GM21717 (cell line): ENCODE data around the gene SLC29A1.

Source experiments
- ATAC-seq: cut with Tn5 transposase; IDR thresholded peaks from one replicate; pipeline ENCODE4 v1.9.1; 2021; ENCODE audit warnings: mild to moderate bottlenecking, moderate library complexity; ENCODE audit not compliant: unreplicated experiment

SLC29A1 gene

GRCh38 chr6:44234101-44235025 is 11.0 kb downstream of the SLC29A1 start:
- ATAC-seq: no peak

- ATAC-seq: no peak
Measured at GRCh38 chr6:44235269-44235668, 11.9 kb downstream of the SLC29A1 start.

- no peak for ATAC-seq
Measured at GRCh38 chr6:44235891-44236516, 12.6 kb downstream of the SLC29A1 start.

- ATAC-seq: peak; percentile 56
Measured at GRCh38 chr6:44237021-44237812, 13.8 kb downstream of the SLC29A1 start.

- ATAC-seq: peak; percentile 75
Measured at GRCh38 chr6:44237813-44238433, 14.5 kb downstream of the SLC29A1 start.

DNA sequence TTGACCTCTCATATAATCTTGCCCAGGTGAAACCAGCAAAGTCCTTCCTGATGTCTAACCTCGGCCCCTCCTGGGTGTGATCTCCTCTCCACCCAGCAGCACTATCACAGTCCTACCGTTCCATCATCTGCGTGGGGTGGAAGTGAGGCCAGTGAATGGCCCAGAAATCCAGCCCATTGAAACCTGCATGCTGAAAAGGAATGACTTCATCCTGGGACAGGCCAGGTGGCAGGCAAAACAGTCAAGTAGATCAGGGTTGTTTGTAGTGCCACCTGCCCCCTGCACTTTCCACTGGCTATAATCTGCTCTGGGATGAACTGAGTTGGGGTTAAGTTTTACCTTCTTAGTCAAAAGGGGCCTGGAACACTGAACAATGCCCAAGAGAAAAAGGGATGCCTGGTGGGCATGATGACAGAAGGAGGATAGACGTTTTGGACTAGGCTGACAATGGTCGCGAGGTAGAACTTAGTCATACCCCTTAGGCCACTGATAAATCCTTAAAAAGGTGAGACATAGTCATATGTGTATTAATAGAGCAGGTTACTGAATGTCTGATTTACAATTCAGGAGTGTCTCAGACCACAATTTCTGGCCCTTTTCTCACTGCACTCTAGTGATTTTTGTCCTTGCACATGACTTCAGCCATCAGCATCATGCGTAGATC is 15.4 kb downstream of the SLC29A1 start:
- ATAC-seq: no peak

- ATAC-seq: no peak
Measured at GRCh38 chr6:44243345-44243744, 19.9 kb downstream of the SLC29A1 start.

DNA sequence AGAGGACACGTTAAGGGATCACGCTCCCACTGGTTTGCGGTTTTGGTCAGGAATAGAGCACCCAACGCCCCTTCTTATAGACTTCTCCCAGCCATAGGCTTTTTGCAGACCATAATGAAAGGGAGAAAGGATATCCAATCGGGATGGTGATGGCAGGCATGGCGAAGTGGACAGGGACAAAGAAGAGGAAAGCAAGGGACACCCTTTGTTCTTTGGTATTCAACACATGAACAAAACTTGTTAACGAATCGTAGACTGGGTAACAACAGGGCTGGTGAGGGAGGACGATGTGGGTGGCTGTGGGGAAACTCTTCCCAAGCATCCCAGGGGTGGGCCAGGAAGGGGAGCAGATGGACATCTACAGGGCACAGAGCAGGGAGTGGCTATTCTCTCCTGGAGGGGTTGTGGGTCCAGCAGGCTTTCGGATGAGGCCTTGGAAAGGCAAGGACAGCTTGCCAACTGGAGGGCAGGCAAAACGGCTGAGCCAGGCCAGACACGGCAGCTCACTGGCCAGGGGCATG is 22.1 kb downstream of the SLC29A1 start:
- ATAC-seq: no peak

DNA sequence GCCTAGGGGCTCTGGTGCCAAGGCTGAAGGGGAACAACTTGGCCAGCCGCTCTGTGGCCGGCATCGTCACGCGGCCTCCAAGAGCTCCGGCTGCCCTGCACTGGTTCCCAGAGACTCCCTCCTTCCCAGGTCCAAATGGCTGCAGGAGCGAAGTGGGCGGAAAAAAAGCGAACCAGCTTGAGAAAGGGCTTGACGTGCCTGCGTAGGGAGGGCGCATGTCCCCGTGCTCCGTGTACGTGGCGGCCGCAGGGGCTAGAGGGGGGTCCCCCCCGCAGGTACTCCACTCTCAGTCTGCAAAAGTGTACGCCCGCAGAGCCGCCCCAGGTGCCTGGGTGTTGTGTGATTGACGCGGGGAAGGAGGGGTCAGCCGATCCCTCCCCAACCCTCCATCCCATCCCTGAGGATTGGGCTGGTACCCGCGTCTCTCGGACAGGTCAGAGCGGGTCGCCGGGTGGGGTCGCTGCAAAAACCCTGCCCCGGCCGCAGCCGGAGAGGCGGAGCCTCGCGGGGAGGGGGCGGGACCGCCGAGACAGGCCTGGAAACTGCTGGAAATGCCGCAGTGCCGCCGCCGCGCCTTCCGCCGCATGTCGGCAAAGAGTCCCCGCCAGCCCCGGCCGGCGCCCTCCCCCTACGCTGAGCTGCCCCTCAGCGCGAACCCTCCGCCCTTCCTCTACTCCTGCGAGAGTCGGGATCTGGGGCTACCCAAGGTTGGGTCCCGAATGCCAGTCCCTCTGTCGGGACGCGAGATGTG is 22.7 kb downstream of the SLC29A1 start:
- ATAC-seq: peak; percentile 42

GRCh38 chr6:44246663-44247337 is 23.4 kb downstream of the SLC29A1 start, which contains the start of gene HSP90AB1:
Gene HSP90AB1, plus strand, starts transcription at chr6:44247101. Its CDS starts 1,529 bp downstream, at chr6:44248630.
- peak; percentile 61 for ATAC-seq

GRCh38 chr6:44247338-44248302 is 24.2 kb downstream of the SLC29A1 start:
- ATAC-seq: peak; percentile 25

DNA sequence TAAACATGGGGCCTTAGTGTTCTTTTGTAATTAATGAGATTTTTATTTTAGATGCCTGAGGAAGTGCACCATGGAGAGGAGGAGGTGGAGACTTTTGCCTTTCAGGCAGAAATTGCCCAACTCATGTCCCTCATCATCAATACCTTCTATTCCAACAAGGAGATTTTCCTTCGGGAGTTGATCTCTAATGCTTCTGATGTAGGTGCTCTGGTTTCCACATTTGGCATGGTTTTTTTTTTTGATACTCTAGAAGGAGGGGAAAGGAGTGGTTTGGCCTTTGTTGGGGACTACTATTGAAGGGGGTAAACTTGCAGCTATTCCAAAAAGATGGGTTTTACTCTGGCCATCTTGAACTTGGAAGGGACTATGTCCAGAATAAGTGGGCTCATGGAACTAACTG is 25.2 kb downstream of the SLC29A1 start:
- no peak for ATAC-seq

DNA sequence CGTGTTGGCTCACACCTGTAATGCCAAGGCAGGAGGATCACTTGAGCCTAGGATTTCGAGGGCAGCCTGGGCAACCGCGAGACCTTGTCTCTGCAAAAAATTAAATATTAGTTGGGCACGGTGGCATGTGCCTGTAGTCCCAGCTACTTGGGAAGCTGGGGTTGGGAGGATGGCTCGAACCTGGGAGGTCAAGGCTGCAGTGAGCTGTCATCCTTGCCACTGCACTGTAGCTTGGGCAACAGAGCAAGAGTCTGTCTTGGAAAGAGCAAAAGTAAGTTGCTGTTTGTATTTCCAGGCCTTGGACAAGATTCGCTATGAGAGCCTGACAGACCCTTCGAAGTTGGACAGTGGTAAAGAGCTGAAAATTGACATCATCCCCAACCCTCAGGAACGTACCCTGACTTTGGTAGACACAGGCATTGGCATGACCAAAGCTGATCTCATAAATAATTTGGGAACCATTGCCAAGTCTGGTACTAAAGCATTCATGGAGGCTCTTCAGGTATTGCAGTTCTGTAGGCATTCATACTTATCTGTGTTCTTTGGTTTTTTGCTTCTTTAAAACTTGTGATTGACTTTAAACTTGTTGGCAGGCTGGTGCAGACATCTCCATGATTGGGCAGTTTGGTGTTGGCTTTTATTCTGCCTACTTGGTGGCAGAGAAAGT is 25.8 kb downstream of the SLC29A1 start:
- no peak for ATAC-seq

GRCh38 chr6:44250067-44250717 is 26.8 kb downstream of the SLC29A1 start:
- no peak for ATAC-seq

GRCh38 chr6:44250718-44251123 is 27.3 kb downstream of the SLC29A1 start:
- no peak for ATAC-seq
